NAMALWA (cell line): Measurements from ENCODE around the gene SNX30.
A peak's percentile ranks its signal among the peaks of the same experiment; 100 is the strongest.

Source experiments
- DNase-seq: peaks from one replicate; pipeline ENCODE4 v3.0.0-alpha.2; 2015; ENCODE audit warnings: low spot score

Gene SNX30

DNA sequence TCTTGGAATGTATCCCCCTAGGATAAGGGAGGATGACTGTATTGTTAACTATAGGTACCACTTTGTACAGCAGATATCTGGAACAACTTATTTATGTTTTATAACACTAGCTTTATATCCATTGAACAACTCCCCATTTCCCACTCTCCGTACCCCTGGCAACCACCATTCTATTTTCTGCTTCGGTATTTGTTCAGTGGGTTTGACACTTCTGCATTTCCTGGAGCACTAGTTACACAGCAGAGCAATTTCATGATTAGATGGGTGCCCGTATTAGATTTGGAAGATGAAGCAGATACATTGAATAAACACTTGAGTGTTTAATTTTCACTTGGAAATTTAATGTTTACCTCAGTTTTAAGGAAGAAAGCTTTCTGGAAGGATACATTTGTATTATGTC is 72.7 kb downstream of the SNX30 start:
- no peak for DNase-seq

DNA sequence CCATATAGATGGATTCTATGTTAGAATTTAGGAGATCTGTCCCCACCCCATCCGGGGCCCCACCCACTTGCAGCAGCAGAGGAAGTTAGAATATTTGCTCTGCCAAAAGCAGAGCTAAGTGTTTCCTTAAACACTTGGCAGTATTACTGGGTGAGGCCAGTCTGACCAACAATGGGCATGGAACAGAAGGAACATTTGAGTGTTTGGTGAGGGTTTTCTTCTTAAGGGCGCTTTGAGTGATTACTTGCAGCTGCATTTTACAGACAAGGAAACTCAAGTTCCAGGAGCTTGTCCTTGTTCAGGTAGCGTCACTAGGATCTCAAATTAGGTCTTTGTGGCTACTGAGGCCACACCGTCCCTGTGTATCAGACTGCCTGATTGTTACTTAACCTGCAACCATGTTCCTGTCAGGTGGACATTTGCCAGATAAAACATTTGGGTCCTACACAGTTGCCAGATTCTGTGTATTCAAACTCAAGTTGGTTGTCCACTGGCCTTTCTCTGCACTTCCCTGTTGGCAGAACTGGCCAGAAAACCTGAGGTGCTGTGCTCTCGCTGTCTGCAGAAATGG is 80.8 kb downstream of the SNX30 start:
- no peak for DNase-seq

DNA sequence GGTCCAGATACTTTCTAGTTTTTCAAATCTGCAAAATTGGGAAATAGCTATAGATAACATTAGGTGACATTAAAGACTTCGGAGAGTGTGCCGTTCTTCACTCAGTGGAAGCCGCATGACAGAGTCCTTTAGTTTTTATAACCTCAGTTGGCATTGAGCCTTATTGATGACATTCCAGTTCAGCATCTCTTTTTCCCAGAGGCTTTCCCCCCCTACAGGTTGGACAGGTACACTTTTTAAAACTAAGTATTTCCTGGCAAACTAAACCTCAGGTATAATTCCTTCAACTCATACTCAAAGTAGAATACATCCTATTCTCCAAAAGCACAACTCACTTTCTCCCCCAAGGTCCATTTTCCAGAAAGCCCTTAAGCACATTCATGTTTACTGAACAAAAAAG is 81.4 kb downstream of the SNX30 start:
- no peak for DNase-seq

DNA sequence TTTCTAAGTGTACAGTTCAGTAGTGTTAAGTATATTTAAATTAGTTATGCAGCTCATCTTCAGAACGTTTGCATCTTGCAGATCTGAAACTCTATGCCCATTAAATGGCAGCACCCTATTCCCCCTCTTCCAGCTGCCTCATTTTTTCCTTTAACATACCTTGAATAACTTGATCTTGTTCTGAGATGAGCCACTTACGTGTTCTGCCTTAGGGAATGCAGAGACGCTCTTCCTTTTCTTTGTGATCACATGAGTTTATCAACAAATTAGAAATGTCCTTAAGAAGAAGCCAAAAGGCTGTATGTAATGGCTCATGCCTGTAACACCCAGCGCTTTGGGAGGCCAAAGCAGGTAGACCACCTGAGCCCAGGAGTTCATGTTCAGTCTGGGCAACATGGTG is 82.5 kb downstream of the SNX30 start:
- DNase-seq: no peak

DNA sequence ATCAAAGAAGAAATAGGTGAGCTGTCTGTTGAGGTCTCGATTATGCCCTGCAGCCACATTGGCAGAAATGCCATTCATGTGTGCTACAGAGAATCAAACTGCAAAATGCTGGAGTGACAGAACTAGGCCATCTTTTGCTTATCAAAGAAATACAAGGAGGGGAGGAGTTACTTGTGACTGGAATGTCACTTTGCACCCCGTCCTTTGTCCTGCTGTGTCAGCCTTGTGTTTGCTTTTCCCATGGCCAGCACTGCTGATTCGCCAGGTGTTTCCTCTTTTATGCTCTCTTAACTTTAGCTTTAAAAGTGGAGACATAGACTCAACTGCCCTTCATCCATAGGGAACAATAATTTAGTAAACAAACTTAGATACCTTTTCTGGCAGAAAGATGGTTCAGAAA is 85.8 kb downstream of the SNX30 start:
- DNase-seq: no peak

DNA sequence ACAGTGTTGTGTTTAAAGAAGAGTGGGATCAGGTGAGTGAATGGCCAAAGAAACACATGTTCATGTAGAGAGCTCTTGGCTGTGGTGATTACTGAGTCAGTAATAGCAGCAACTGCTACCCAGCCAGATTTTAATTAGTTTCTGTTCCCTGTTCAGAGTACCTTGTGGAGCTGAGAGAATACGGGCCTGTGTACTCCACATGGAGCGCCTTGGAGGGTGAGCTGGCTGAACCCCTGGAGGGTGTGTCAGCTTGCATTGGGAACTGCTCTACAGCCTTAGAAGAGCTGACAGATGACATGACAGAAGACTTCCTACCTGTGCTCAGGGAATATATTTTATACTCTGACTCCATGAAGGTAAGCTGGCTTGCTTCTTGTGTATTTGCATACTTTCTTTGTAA is 87.8 kb downstream of the SNX30 start:
- no peak for DNase-seq

DNA sequence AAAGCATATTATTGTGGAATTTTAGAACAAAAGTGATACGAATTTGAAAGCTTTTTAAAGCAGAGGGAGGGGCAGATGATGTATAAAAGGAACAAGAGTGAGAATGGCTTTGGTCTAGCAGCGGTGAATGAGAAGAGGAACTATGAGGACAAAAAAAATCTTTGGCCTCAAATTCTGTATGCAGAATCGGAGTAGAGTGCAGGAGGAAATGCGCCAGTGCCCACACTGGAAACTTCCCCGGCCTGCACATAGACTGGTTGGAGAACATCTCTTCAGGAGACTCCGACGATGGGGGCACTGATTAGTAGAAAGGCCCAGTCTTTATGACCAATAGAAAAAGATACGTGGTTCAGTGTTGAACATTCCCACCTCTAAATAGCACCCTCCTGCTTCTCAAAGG is 88.8 kb downstream of the SNX30 start:
- DNase-seq: no peak

DNA sequence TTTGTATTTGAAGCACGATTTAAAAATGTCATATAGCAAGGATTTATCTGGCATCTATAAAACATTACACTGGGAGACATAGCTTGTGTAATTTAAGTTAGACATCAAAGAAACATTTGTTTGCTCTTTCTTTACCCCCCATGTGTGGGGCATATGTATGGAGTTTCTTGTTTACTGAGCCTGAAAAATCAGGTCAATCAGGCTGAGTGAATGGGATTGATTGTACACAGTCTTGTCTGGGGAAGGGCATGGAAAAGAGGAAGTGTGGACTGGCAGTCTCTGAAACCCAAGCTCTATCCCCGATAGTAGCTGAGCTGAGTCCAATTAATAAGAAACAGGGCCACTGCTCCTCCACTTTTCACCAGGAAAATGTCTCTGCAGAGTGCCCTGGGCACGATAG is 90.7 kb downstream of the SNX30 start:
- DNase-seq: no peak

DNA sequence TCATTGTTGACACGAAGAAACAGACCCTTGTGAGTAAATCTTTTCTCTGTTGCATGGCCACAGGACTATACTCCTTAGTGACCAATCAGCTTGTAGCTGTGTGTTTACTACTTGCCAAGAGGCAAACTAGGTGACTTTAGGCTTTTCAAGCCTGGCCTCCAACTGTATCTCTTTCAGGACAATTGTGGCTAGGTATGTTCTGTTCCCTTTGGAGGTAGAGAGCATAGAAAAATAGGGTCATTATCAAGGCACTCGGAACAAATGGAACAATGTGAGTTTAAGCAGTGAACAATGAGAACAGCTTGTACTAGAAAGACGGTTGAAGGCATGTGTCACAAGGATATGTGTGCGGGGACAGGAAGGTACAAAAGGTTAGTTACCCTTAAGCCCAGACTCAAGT is 92.0 kb downstream of the SNX30 start:
- no peak for DNase-seq

DNA sequence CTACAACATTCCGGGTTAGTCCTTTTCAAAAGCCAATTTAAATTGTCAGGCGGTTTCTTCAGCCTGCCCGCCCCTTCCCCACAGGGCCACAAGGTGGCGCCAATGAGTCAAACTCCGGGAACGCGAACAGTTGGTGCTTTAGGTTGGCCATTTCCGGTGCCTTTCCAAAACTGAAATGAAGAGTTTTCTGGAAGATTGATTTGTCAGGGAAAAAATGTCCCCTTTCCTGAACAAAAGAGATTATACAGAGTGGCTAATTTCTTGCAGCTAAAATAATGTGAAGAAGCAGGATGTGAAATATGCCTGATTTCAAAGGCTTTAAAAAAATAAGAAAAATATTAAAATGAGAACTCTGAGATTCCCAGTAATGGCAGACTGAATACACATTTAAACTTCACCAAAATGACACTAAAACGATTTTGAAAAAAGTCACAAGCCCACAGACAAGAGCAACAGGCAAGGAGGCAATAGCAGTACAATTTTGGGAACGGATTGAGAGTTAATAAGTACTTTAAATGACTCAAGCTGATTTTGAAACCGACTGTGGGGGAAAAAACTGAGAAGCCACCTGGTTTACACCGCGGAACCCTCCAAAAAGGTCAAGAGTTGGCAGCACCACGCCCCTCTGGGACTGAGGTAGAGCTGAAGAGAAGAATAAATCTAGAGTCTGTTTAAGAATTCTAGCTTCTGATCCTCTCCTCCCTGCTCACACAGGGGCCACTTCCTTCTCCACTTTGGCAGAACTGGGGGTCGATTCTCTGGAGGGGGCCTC is 94.4 kb downstream of the SNX30 start:
- peak; percentile 77 for DNase-seq

DNA sequence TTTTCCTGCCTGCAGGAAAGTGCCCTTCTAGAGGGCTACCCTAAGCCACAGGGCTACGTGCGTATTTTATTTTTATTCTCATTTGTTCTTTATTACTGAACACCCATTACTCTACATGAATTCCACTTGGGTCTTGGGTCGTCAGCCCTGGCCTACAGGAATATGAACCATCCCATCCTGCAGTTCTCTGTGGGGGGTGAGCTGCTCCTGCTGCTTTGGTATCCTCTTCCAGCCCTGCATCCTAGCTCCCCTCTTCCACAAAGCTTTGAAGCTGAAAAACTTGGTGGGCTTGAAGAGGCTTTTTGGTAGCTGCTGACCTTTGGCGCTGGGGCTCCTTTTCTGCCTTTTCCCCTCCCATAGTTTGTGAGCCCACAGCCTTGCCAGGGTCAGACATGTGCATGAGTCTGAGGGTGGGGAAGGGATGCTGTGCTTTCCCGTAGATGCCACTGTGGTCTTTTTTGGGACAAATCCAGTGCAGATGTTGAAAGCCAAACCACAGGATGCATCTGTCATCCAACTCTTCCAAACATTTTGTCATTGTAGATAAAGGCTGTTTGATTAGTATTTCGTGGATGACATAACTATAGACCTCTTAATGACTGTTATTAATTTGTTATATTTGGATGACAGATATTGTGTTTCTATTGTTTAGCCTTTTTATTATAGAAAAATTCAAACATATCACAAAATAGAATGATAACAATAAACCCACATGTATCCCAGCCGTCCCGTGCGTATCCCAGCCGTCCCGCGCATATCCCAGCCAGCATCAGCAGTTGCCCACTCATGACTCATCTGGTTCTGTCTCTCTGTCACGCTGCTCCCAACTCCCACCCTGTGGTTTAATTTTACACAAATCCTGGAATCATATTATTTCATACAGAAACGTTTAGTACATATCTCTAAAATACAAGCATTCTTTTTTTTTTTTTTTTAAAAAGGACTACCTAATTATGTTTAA is 96.2 kb downstream of the SNX30 start:
- no peak for DNase-seq

DNA sequence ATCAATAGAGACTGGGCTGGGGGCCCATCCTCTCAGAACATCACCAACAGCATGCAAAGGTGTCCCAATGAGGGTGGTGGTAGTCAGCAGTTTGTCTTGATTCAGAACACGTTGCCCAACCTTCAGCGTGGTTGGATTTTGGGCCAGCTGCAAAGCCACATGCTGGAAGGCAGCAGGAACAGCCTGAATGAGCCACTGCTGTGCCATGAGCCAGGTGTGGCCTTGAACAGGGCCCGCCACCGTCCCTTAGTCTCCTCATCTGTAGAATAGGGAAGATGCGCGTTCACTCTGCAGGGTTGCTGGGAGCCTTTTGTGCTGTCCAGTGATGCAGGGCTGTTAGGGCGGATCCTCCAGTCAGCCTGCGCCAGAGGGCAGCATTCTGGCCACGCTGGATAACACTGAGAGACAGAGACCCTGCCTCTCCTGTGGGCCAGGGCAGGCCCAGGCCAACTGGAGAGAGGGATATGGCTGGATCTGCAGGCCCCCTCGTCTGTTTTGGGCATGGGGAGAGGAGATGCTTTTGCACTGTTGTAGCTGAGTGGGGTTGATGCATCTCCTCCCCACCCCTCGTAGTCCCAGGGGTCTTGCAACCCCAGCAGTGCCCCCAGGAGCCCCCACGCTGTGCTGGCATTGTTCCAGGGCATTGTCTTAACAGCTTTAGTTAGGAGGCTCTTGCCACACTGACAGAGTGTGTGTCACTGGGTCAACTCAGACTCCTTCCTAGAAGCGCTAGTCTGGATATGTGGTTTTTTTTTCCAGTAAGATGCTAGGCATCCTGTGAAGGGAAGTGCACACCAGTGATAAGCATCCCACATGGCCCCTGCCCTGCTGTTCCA is 98.0 kb downstream of the SNX30 start:
- no peak for DNase-seq

DNA sequence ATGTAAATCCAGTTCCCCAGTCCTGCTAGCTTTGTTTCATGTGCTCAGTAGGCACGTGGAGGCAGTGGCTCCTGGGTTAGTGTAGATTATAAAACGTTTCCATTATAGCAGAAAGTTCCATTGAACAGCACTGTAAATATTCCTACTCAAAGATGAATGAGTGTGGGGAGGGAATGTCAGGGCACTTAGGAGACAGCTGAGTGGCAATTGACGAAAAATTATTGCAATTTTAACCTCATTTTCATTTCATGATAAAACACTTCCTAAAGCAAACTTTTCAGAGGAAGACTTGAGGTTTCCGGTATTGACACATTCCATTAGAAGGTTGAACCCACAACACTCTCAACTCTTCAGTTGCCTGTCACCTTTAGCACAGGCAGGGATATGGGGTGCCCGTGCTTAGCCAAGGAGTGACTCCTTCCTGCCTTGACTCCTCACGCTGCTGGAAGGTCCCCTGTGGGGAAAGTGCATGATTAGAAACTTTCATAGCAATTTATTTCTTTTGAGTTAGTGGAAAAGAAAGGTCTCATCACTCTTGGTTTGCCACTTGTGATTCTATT is 98.9 kb downstream of the SNX30 start:
- no peak for DNase-seq

DNA sequence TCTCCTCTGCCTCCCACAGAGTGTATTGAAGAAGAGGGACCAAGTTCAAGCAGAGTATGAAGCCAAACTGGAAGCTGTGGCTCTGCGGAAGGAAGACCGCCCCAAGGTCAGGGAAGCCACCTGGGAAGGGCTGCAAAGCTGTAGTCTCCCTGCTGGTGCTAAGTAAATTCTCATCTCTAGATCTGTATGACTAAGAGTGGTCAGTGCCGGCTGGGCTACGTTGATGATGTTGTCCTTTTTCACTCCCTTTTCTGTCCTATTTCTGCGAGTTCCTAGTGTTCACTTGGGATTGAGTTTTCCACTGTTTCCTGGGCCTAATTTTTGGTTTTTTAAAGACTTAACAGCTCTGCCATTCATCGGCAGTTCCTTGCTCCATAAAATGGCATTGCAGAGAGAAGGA is 100.3 kb downstream of the SNX30 start:
- no peak for DNase-seq

DNA sequence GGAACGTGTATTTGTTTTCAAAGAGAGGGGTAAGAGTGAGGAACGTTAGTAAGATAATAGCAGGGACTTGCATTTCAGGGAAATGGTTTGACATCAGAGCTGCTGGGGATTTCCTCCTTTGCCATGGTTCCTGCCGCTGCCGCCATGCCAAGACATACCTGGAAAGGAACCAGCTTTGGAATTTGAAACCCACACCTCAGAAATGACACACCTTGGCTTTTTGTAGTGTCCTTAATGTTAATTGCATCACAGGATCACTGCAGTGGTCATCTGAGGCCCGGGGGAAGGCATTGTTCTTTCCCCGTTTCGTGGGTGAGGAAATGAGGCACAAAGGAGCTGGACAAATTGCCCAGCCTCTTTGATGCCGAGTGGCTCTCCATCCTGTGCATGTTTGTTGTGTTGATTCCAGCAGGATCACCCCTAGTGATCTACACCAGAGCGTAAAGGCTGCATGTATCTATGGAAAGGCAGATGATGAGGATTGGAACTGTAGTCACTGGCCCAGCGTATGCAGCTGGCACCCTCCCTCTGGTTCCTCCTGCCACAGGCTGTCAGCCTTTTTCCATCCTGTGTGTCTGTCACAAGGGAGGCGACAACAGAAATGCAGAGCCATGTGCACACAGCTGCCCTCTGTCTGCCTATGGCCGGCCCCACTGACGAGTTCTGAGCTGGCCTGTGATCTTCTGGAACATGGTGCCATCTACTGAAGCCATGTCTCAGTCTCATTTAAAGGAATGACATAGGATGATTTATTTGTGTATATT is 102.4 kb downstream of the SNX30 start:
- no peak for DNase-seq

DNA sequence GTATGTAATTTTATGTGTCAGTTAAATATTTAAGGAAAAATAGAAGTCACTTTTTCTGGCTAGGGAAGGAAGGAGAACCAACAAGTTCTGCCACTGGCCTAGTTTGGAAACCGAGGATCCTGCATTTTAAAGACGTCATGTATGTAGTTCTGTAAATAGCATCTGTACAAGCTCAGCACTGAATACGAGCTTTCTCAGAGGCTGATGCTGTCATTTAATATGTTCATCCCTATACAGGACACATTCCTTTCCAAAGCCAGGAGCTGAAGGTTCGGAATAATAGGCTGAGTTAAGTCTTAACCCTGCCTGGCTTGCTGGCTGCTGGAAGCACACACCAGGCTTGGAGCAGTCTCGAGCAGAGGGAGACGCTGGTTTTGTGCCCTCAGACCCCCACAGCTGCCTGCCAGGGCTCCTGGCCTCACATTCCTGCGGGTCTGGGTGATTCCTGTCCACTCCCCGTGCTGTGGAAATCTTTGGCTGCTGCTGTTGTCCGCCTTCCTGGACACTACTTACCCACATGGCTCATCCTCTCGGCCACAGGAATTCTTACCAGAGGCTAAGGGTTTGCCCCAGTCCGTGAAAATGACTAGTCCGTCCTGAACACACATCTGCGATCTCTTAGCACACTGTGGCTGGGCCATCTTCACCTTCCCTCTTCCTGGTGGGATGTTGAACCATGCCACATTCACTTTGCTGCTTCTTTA is 103.5 kb downstream of the SNX30 start:
- DNase-seq: no peak

DNA sequence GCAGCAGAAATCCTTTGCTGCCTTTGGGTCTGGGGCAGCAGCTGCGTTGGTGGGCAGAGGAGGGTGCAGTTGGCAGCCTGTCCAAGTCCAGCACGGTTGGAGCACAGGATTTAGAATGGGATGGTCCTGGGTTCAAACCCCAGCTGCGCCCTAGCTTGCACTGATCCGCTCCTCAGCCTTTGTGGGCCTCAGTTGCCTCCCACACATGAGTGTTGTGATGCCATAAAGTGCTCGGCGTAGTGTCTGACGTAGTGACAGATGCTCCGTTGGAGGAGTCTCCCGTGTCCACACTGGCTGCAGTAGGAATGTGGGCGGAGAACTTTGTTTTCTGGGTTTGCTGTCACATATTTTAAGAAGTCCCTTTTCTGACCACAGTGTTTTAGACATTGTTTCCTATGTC is 104.1 kb downstream of the SNX30 start:
- no peak for DNase-seq

DNA sequence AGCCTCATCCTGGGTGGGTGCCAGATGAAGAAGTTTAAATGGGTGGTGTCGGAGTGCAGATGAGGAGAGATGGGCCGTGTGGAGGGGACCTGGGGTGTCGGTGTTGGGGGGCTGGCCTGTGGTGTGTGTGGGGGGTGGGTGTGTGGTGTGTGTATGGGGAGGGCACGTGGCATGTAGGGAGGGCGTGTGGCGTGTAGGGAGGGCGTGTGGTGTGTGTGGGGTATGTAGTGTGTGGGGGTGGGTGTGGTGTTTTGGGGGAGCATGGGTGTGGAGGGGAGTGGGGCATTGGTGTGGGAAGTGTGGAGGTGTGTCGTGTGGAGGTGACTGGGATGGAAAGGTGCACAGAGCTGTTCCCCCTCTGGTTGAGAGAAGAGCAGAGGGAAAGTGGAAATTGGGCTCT is 105.6 kb downstream of the SNX30 start:
- DNase-seq: no peak

DNA sequence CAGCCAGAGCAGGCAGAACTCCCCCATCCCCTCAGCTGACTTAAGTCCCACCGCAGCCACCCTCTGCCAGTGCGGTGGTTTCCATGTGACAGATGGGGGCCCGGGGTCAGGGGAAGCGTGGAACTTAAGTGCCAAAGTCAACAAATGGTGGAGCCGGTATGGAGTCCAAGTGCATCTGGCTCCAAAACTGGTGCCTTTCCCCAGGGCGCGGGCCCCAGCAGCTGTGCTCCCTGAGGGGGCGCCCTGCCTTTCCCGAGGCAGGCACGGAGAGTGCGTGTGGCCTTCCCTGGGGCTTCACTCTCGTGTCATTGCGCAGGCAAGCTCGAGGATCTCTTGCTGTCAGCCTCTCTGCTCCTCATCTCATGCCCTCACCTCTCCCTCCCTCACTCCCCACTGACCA is 106.3 kb downstream of the SNX30 start:
- no peak for DNase-seq

DNA sequence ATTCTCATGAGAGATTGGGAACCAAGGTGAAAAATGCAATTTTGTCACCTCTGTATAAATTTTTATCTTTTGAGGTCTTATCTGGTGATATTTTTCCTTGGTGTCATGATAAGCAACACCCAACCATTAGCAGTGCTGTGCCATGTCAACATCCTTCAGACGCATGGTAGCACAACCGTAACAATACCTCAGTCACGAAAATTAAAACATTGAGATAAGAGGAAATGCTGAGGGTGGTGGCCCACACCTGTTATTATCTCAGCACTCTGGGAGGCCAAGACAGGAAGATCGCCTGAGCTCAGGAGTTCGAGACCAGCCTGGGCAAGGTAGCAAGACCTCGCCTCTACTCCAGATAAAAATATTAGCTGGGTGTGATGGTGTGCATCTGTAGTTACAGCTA is 107.4 kb downstream of the SNX30 start:
- no peak for DNase-seq
